Liver (tissue), 9 donors: ENCODE measurements around the gene EHD1. TPM values are rescaled to one million over a fixed set of nuclear protein-coding genes. Genes with fewer than 3 reads are reported as not detected.
A peak's percentile ranks its signal among the peaks of the same experiment; 100 is the strongest.

Experiments used
- DNase-seq: peaks from one replicate; pipeline ENCODE4 v3.0.0-alpha.2; 2017; ENCODE audit warnings: low spot score
- H3K27ac ChIP-seq, 2 donors: one replicate each; pipeline ENCODE4 v1.7.0; 2013; ENCODE audit warnings: inconsistent platforms in 2 of 2, low read length in 2 of 2, control low read depth in 1 of 2, low read depth in 1 of 2, mild to moderate bottlenecking in 1 of 2
- H3K27me3 ChIP-seq, 4 donors: one replicate each; pipeline versions ENCODE4 v1.6.1 to v1.7.0; 2013; ENCODE audit warnings: low read length in 3 of 4, inconsistent platforms in 1 of 4, mild to moderate bottlenecking in 1 of 4, moderate library complexity in 1 of 4; ENCODE audit not compliant: control insufficient read depth in 4 of 4, insufficient read depth in 4 of 4
- H3K36me3 ChIP-seq, 4 donors: one replicate each; pipeline versions ENCODE4 v1.6.1 to v1.7.0; 2013; ENCODE audit warnings: low read length in 3 of 4, mild to moderate bottlenecking in 3 of 4, low read depth in 1 of 4, moderate library complexity in 1 of 4; ENCODE audit not compliant: control insufficient read depth in 4 of 4, insufficient read depth in 3 of 4
- H3K4me1 ChIP-seq, 4 donors: one replicate each; pipeline versions ENCODE4 v1.6.1 to v1.7.0; 2013; ENCODE audit warnings: low read length in 3 of 4, mild to moderate bottlenecking in 3 of 4, moderate library complexity in 1 of 4; ENCODE audit not compliant: control insufficient read depth in 4 of 4, insufficient read depth in 4 of 4
- H3K4me3 ChIP-seq, 3 donors: one replicate each; pipeline versions ENCODE4 v1.6.1 to v1.7.0; 2013; ENCODE audit warnings: low read length in 3 of 3, control low read depth in 1 of 3, low read depth in 1 of 3, mild to moderate bottlenecking in 1 of 3
- H3K9ac ChIP-seq, 2 donors: one replicate each; pipeline ENCODE4 v1.7.0; 2013; ENCODE audit warnings: low read length in 2 of 2, mild to moderate bottlenecking in 2 of 2, moderate library complexity in 2 of 2, control low read depth in 1 of 2, low read depth in 1 of 2
- H3K9me3 ChIP-seq, 4 donors: one replicate each; pipeline versions ENCODE4 v1.6.1 to v1.7.0; 2013; ENCODE audit warnings: low read length in 3 of 4; ENCODE audit not compliant: control insufficient read depth in 4 of 4
- ATF3 ChIP-seq: IDR thresholded peaks from 2 replicates; pipeline ENCODE4 v1.6.1; 2016; ENCODE audit warnings: antibody characterized with exemption
- CTCF ChIP-seq: fragments of 150-350 bp; IDR thresholded peaks from 2 replicates; pipeline ENCODE4 v1.5.1; 2017; ENCODE audit warnings: improper control_type of control experiment, low read depth, low read length; ENCODE audit not compliant: missing input control
- EGR1 ChIP-seq, 2 donors: IDR thresholded peaks; 2 replicates each; pipeline ENCODE4 v1.6.1; 2016 to 2018; ENCODE audit warnings: antibody characterized with exemption in 2 of 2, low read depth in 2 of 2
- FOXA1 ChIP-seq: IDR thresholded peaks from 2 replicates; pipeline ENCODE4 v1.6.1; 2016; ENCODE audit warnings: antibody characterized with exemption
- FOXA2 ChIP-seq: IDR thresholded peaks from 2 replicates; pipeline ENCODE4 v1.6.1; 2016; ENCODE audit warnings: antibody characterized with exemption
- GABPA ChIP-seq, 2 donors: IDR thresholded peaks in 1 of 2; conservative IDR thresholded peaks in 1 of 2; 2 replicates each; pipeline ENCODE4 v1.6.1; 2016; ENCODE audit warnings: antibody characterized with exemption in 2 of 2, mild to moderate bottlenecking in 1 of 2, moderate library complexity in 1 of 2
- HNF4A ChIP-seq, 2 donors: conservative IDR thresholded peaks; 2 replicates each; pipeline ENCODE4 v1.6.1; 2016; ENCODE audit warnings: antibody characterized with exemption in 2 of 2, mild to moderate bottlenecking in 2 of 2
- HNF4G ChIP-seq: IDR thresholded peaks from 2 replicates; pipeline ENCODE4 v1.6.1; 2016; ENCODE audit warnings: antibody characterized with exemption
- JUND ChIP-seq, 2 donors: IDR thresholded peaks; 2 replicates each; pipeline ENCODE4 v1.6.1; 2016; ENCODE audit warnings: antibody characterized with exemption in 2 of 2
- MAX ChIP-seq: IDR thresholded peaks from 2 replicates; pipeline ENCODE4 v1.6.1; 2016; ENCODE audit warnings: antibody characterized with exemption
- NR2F2 ChIP-seq: IDR thresholded peaks from 2 replicates; pipeline ENCODE4 v1.6.1; 2016; ENCODE audit warnings: antibody characterized with exemption
- RAD21 ChIP-seq, 2 donors: IDR thresholded peaks; 2 replicates each; pipeline ENCODE4 v1.6.1; 2016; ENCODE audit warnings: antibody characterized with exemption in 2 of 2, mild to moderate bottlenecking in 2 of 2
- REST ChIP-seq: IDR thresholded peaks from 2 replicates; pipeline ENCODE4 v1.6.1; 2016; ENCODE audit warnings: antibody characterized with exemption, mild to moderate bottlenecking
- RXRA ChIP-seq, 2 donors: IDR thresholded peaks; 2 replicates each; pipeline ENCODE4 v1.6.1; 2017 to 2018; ENCODE audit warnings: antibody characterized with exemption in 2 of 2, mild to moderate bottlenecking in 1 of 2
- SP1 ChIP-seq: IDR thresholded peaks from 2 replicates; pipeline ENCODE4 v1.6.1; 2018; ENCODE audit warnings: antibody characterized with exemption, mild to moderate bottlenecking
- TAF1 ChIP-seq: conservative IDR thresholded peaks from 2 replicates; pipeline ENCODE4 v1.6.1; 2016; ENCODE audit warnings: antibody characterized with exemption, mild to moderate bottlenecking
- YY1 ChIP-seq: IDR thresholded peaks from 2 replicates; pipeline ENCODE4 v1.6.1; 2016; ENCODE audit warnings: antibody characterized with exemption, mild to moderate bottlenecking
- ZBTB33 ChIP-seq: IDR thresholded peaks from 2 replicates; pipeline ENCODE4 v1.6.1; 2016; ENCODE audit warnings: antibody characterized with exemption
- WGBS: extraction: QIAGEN DNeasy Blood & Tissue Kit; methylation state at CpG from one replicate; pipeline ENCODE4 v1.1.7; 2013; 5-methylcytosine and 5-hydroxymethylcytosine counted together
- polyA plus RNA-seq, 2 donors: library from polyadenylated mRNA; stranded (reverse) in 1 of 2; unstranded in 1 of 2; fragments of 200-250 nt in 1 of 2; fragments of >200 nt in 1 of 2; fragmentation: Nextera tagmentation in 1 of 2; extraction: Ambion mirVana in 1 of 2; gene quantifications; one replicate each; pipeline versions ENCODE4 v1.2.1 to v1.2.3, GENCODE V29; 2013 to 2015
- total RNA-seq, 2 donors: library from RNA; depleted of rRNA; stranded (reverse); fragments of >200 nt; gene quantifications; one replicate each; pipeline ENCODE4 v1.2.3, GENCODE V29; 2014
- donor health status: healthy.
- donor health status: healthy.
- donor health status: healthy.
- donor health status: healthy.
- donor health status: healthy.

The EHD1 gene
- total and polyA plus RNA-seq, 4 donors, result 8.3 to 36.4 (median 19.2) TPM

- TF ChIP-seq NR2F2, result peak; percentile 68
- peak; percentile 48 to 69 for TF ChIP-seq RXRA (IDR thresholded peaks at IDR 0.05)
- TF ChIP-seq CTCF, result no peak
- peak in 1 of 2 donors; percentile 62 for TF ChIP-seq EGR1 (IDR thresholded peaks at IDR 0.05; ENCODE audit: low read depth in 2 of 2)
- no peak for TF ChIP-seq TAF1
- TF ChIP-seq YY1, result peak; percentile 75
- no peak for TF ChIP-seq HNF4G
- peak; percentile 83 for TF ChIP-seq ZBTB33
- TF ChIP-seq JUND (IDR thresholded peaks at IDR 0.05), result peak; percentile 100
- TF ChIP-seq GABPA (IDR thresholded peaks at IDR 0.05 in 1 of 2, conservative IDR thresholded peaks at IDR 0.05 in 1 of 2), result peak in 1 of 2 donors; percentile 74
- peak; percentile 97 for TF ChIP-seq MAX
- peak; percentile 97 for TF ChIP-seq ATF3
- TF ChIP-seq HNF4A (conservative IDR thresholded peaks at IDR 0.05), result peak; percentile 63 to 90
- peak; percentile 14 to 36 for TF ChIP-seq RAD21 (IDR thresholded peaks at IDR 0.05)
- no peak for TF ChIP-seq REST
- TF ChIP-seq SP1, result peak; percentile 79
- peak; percentile 22 for TF ChIP-seq FOXA2
- TF ChIP-seq FOXA1, result no peak
Observed at GRCh38 chr11:64923944-64924909, 45.8 kb upstream of the EHD1 start, which contains the start of gene PPP2R5B. Gene PPP2R5B, plus strand, starts transcription at chr11:64924689. Its CDS starts 1,046 bp downstream, at chr11:64925735.

More at GRCh38 chr11:64923944-64924909, 45.8 kb upstream of the EHD1 start, which contains the start of gene PPP2R5B:
- Histone ChIP-seq H3K9ac (peak within 1 kb of the TSS; percentile 57 to 65), H3K4me3 (peak within 1 kb of the TSS; percentile 67 to 90 (median 70)), H3K4me1 (peaks cover 1 to 17% (median 8%) of the 10 kb centered on the region in 4 donors), H3K9me3 (no peaks in the 10 kb centered on the region), H3K36me3 (peaks cover 0 to 5% (median 2%) of the 10 kb centered on the region in 4 donors), H3K27ac (peak within 1 kb of the TSS; percentile 80 to 95), H3K27me3 (no peaks in the 10 kb centered on the region)
- WGBS, result under 1% methylated on average over 47 of the region's 47 CpGs
- peak; percentile 90 for DNase-seq
